Adrenal gland (tissue), 12 donors: ENCODE measurements around the gene SLC24A4. TPM values are rescaled to one million over a fixed set of nuclear protein-coding genes. Genes with fewer than 3 reads are reported as not detected.

Experiments used
- DNase-seq, 7 donors: peaks; one replicate each; pipeline ENCODE4 v3.0.0-alpha.2; 2019 to 2020
- H3K27ac ChIP-seq, 5 donors: fragments of 200-600 bp; sonication (generic) in 4 of 5; 1 replicate in 3 of 5; 2 replicates in 2 of 5; pipeline versions ENCODE4 v1.5.1 to v1.8.0; 2016 to 2020; ENCODE audit warnings: mild to moderate bottlenecking in 1 of 5
- H3K27me3 ChIP-seq: fragments of 200-600 bp; 2 replicates; pipeline ENCODE4 v1.8.0; 2021
- H3K36me3 ChIP-seq, 2 donors: fragments of 200-600 bp; replicated peaks in 1 of 2; 1 replicate in 1 of 2; 2 replicates in 1 of 2; pipeline versions ENCODE4 v1.5.1 to v1.8.0; 2018 to 2022
- H3K4me1 ChIP-seq, 2 donors: fragments of 200-600 bp; replicated peaks in 1 of 2; 1 replicate in 1 of 2; 2 replicates in 1 of 2; pipeline versions ENCODE4 v1.5.1 to v1.8.0; 2018 to 2021
- H3K4me3 ChIP-seq, 4 donors: fragments of 200-600 bp; sonication (generic) in 3 of 4; one replicate each; pipeline ENCODE4 v1.5.1; 2016 to 2018
- H3K9me3 ChIP-seq, 3 donors: fragments of 200-600 bp; sonication (generic) in 1 of 3; replicated peaks in 1 of 3; 1 replicate in 2 of 3; 2 replicates in 1 of 3; pipeline versions ENCODE4 v1.5.1 to v1.8.0; 2016 to 2021
- CTCF ChIP-seq, 6 experiments: fragments of 450-650 bp in 4 of 6; fragments of 200-600 bp in 2 of 6; sonication (generic) in 1 of 6; IDR thresholded peaks; 1 replicate in 5 of 6; 2 replicates in 1 of 6; pipeline versions ENCODE4 v1.5.1 to v1.8.0; 2016 to 2021; ENCODE audit warnings: antibody characterized with exemption in 6 of 6, mild to moderate bottlenecking in 2 of 6, moderate library complexity in 1 of 6
- POLR2A ChIP-seq, 2 donors: fragments of 450-650 bp; IDR thresholded peaks; one replicate each; pipeline ENCODE4 v1.6.1; 2017; ENCODE audit warnings: antibody characterized with exemption in 2 of 2, mild to moderate bottlenecking in 2 of 2, moderate library complexity in 1 of 2
- WGBS, 4 donors: extraction: QIAGEN DNeasy Blood & Tissue Kit in 2 of 4; methylation state at CpG; one replicate each; pipeline versions ENCODE4 v1.1.5 to v1.1.7; 2013 to 2017; 5-methylcytosine and 5-hydroxymethylcytosine counted together
- intact Hi-C, 2 donors: fragments of 100-400 bp; cut with DNase I; formaldehyde crosslinking; loops; one replicate each; pipeline versions ENCODE4 v1.14.1 to v1.15.0; 2022 to 2023
- polyA plus RNA-seq, 3 donors: library from polyadenylated mRNA; stranded (reverse); fragments of 200-250 nt in 2 of 3; fragments of 350-450 nt in 1 of 3; fragmentation: Illumina TruSeq in 1 of 3; extraction: RNeasy Lipid Tissue Mini Kit (QIAGEN cat#74804) in 1 of 3; gene quantifications; one replicate each; pipeline ENCODE4 v1.2.3, GENCODE V29; 2013 to 2014
- total RNA-seq, 9 donors: library from RNA; depleted of rRNA in 4 of 9; stranded (reverse); fragments of >200 nt in 4 of 9; fragments of 120-200 nt in 1 of 9; fragmentation: NEBNext Ultra II Directional in 1 of 9; extraction: Animal tissue kit (Norgen Biotek cat#: 25700) in 1 of 9; gene quantifications; one replicate each; pipeline versions ENCODE4 v1.1.0 to v1.2.4, GENCODE V29; 2013 to 2023
- donor health status: healthy with polysubstance abuse.
- donor health status: Bipolar disorder and iron deficiency.
- donor health status: DM: yes; HTN: yes; CAD: no.
- donor health status: DM: no; HTN: no; CAD: no.
- donor health status: DM: no; HTN: no; CAD: no.
- donor health status: DM: yes; HTN: yes; CAD: no.

SLC24A4 gene
- total and polyA plus RNA-seq, 12 donors, result 0.09 to 1.9 (median 0.52) TPM

GRCh38 chr14:92458136-92459029 lies 135.4 kb downstream of the SLC24A4 start:
- Histone ChIP-seq H3K27ac (peak overlapping the region in 1 of 5 donors; percentile 58), H3K9me3 (no peaks in the 10 kb centered on the region), H3K4me1 (no peaks in the 10 kb centered on the region), H3K27me3 (no peaks in the 10 kb centered on the region), H3K36me3 (no peaks in the 10 kb centered on the region), H3K4me3 (no peak overlapping the region)
- peak in 2 of 7 donors; percentile 15 to 35 for DNase-seq
- WGBS, 4 donors, result 80 to 89% (median 85%) methylated on average over 11 to 17 of the region's 17 CpGs
- intact Hi-C loops, result loop anchor here in 1 of 2 donors (10.0 kb wide), 1 partner anchor 314 kb away; no protein-coding TSS in a partner anchor
- TF ChIP-seq CTCF (IDR thresholded peaks at IDR 0.05) (no peak), POLR2A (IDR thresholded peaks at IDR 0.05) (no peak)

- H3K36me3 ChIP-seq, result no peaks in the 10 kb centered on the region
- intact Hi-C loops, result loop anchor here in 1 of 2 donors (10.0 kb wide), 1 partner anchor 314 kb away; no protein-coding TSS in a partner anchor
- H3K4me3 ChIP-seq, result no peak overlapping the region
- H3K4me1 ChIP-seq, result no peaks in the 10 kb centered on the region
- H3K27ac ChIP-seq, result peak overlapping the region in 1 of 5 donors; percentile 71
- 58 to 74% (median 73%) methylated on average over 9 to 18 of the region's 18 CpGs for WGBS, 4 donors
- no peaks in the 10 kb centered on the region for H3K27me3 ChIP-seq
- H3K9me3 ChIP-seq, result no peaks in the 10 kb centered on the region
- DNase-seq, result peak in 2 of 7 donors; percentile 35 to 66
- TF ChIP-seq CTCF (IDR thresholded peaks at IDR 0.05) (no peak), POLR2A (IDR thresholded peaks at IDR 0.05) (no peak)
These were observed 136.3 kb downstream of the SLC24A4 start for GRCh38 chr14:92459030-92459949.

- H3K4me1 ChIP-seq, result no peaks in the 10 kb centered on the region
- H3K36me3 ChIP-seq, result no peaks in the 10 kb centered on the region
- intact Hi-C loops, result loop anchor here in 1 of 2 donors (10.0 kb wide), 1 partner anchor 315 kb away; no protein-coding TSS in a partner anchor
- WGBS, 4 donors, result 68 to 79% (median 72%) methylated on average over 11 to 12 of the region's 12 CpGs
- no peaks in the 10 kb centered on the region for H3K27me3 ChIP-seq
- no peaks in the 10 kb centered on the region for H3K9me3 ChIP-seq
- peak in 2 of 7 donors; percentile 13 to 46 for DNase-seq
- no peak for TF ChIP-seq POLR2A (IDR thresholded peaks at IDR 0.05)
- TF ChIP-seq CTCF (IDR thresholded peaks at IDR 0.05), result peak in 1 of 6 experiments; percentile 11
- H3K27ac ChIP-seq, result peak overlapping the region in 1 of 5 donors; percentile 71
- no peak overlapping the region for H3K4me3 ChIP-seq
These were observed 137.0 kb downstream of the SLC24A4 start for GRCh38 chr14:92459950-92460421.
